ENCODE results near the gene ZBTB40.

The ZBTB40 gene

DNA sequence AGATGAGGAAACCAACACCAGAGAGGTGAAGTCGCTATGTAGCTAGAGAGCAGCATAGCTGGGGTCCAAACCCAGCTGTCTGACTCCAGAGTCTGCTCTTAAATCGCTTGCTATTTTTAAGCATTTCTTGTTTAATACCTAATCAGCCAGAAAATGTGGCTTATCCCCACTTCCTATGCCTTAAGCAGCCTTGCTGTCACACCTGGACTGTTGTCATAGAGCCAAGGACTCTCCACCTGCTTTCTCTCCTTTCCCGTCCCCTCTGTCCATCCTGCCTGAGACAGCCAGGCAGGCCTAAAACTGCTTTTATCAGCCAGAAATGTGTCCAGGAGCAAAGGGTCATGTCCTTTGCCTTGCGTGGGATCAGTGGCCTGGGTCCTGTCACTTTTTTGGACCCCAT, 83.3 kb downstream of the ZBTB40 start:
- DNase-seq: no peak

DNA sequence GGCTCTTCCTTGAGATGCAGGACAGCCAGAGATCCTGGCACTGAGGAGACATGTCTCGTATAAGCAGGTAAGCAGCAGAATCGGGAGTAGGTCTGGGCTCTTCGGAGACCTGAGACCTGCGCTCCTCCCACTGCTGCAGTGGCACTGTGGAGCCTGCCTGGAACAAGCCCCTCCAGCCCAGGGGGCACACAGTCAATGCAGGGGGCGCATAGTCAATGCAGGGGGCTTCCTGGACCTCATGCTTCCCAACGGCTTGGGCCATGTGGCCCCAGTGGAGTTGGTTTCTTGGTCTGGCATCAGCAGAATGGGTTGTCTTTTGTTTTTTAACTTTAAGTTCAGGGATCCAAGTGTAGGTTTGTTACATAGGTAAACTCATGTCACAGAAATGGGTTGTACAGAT, 83.7 kb downstream of the ZBTB40 start:
- DNase-seq: no peak

DNA sequence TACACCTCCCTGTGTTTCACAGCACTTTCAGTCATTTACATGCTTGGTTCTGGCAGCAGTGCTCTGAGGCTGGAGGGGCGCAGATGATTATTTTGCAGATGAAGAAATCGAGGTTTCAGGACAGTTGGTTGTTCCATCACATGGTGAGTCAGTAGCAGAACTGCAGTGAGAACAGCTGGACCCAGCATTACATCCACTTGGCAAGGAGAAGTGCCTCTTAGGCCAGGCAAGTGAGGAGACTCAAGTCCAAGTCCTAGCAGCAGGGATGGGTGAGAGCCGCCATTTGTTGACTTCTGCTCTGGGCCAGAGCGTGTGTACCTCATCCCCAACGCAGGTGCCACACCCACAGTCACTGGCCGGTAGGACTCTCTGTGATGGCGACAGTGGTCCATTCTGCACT, 84.9 kb downstream of the ZBTB40 start:
- DNase-seq: no peak

DNA sequence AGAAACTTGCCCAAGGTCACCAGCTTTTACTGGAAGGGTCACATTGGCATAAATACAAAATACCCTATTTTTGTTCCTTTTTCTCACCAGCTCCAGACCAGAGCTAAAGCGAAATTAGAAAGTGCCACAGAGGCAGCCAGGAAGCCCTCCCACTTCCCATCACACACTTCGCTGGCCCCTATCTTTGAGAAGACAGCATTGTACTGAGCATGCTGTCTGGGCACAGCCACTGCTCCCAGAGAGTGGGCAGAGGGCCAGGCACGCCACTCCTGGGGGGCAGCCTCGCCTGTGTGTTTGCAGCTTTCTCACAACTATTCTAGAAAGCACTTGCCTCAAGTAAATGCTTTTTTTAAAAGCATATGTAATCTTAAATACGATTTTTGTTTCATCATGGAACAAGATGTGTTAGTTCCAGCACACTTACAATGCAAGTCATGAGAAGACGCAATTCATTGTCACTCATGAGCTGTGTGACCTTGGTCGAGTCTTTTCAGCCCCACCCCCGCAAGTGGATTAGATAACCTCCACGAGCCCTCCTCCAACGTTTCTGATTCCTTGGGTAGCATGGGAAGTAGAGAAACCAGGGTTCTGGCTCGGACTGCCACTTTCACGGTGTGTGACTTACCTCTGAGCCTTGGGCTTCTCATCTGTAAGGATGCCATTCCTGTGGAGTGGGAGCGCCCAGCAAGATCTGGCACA, 85.9 kb downstream of the ZBTB40 start:
- no peak for DNase-seq

DNA sequence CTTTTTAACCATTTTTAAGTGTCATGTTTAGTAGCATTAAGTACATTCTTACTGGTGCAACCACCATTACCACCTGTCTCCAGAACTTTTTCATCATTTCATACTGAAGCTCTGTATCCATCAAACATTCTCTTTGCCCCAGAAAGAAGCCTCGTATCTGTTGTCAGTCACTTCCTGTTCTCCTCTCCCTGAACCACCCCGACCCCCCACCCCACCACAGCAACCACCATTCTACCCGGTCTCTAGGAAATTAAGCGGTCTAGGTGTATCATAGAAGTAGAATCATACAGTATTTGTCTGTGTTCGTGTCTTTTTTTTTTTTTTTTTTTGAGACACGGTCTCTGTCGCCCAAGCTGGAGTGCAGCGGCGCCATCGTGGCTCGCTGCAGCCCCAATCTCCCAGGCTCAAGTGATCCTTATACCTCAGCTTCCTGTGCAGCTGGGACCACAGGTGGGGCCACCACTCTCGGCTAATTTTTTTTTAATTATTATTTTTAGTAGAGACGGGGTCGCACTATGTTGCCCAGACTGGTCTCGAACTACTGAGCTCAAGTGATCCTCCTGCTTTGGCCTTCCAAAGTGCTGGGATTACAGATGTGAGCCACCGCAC, 88.0 kb downstream of the ZBTB40 start:
- no peak for DNase-seq

DNA sequence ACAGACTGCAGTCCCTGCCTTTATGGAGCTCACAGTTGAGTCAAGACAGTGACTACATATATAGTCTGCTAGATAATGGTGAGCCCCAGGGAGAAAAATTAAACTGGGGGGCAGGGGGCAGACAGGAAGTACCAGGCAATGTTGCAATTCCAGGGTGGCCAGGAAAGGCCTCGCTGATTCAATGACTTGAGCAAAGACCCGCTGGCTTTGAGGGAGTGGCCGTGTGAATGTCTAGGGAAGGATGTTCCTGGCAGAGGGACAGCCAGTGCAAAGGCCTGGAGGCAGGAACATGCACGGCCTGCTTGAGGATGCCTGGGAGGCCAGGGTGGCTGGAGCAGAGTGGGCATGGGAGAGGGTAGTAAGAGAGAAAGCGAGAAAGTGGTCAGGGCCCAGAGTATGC, 88.7 kb downstream of the ZBTB40 start:
- no peak for DNase-seq

DNA sequence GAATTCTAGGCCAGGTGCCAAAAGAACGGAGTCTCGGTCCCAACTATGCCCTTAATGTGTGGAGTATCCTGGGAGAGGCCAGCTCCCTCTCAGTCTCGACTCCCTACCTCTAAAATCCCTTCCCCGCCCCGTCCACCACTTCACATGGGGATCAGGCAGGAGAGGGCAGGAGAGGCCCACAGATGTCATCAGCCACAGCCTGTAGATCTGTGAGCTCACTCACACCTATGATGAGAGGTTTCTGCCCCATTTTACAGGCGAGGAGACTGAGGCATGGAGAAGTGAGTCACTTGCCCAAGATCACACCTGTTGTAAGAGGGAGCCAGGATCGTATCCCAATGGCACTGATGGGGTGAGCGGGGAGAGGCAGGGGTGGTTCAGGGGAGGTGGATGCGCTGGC, 91.2 kb downstream of the ZBTB40 start:
- DNase-seq: no peak

DNA sequence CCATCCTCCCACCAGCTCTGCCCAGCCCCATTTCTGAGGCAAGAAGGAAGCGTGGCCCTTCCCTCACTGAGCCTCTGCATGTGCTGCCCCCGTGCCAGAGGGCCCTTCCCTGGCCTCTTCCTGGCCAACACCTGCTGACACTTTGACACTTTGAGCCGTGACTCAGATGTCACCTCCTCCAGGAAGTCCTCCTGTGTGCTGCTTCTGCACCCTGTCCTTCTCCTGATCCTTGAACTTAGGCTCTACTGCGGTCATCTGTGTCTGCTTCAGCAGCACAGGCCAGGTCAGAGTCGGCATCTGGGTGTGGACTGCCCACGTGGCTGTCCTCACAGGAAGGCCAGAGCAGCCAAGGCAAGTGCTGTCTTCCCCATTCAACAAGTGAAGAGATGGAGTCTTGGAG, 92.0 kb downstream of the ZBTB40 start:
- no peak for DNase-seq

DNA sequence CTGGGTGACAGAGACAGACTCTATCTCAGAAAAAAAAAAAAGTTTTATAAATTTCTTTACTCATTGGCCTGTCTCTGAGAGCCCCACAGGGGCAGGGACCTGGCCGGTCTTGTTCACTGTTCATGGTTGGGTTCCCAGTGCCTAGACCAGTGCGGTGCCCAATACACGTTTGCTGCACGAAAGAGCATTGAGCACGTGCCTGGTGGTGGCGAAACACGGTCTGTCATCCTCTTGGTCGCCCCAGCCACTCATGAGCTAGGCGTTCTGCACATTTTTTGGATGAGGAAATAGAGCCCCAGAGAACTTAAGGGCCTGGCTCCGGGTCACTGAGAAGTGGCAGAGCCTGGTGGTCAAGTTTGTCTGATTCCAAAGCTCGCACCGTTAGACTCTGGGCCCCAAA, 93.0 kb downstream of the ZBTB40 start:
- DNase-seq: no peak

DNA sequence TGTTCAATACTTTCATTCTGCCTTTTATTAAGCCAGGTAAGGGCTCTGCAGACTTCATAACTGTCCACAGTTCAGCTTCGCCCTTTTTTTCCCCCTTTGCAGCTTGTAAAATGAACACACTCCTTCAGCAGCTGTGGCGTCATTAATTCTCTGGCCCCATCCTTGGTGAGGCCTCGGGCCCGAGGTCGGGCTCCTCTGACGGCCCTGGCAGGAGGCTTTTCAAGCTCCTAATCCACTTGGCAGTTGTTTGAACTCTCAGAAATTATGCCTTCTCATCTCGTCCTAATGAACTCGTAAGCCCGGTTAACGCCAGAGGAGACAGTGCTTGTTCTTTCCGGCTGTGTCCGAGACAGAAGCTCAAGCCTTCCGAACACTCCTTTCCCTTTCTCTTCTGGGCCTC, 93.5 kb downstream of the ZBTB40 start:
- DNase-seq: no peak

DNA sequence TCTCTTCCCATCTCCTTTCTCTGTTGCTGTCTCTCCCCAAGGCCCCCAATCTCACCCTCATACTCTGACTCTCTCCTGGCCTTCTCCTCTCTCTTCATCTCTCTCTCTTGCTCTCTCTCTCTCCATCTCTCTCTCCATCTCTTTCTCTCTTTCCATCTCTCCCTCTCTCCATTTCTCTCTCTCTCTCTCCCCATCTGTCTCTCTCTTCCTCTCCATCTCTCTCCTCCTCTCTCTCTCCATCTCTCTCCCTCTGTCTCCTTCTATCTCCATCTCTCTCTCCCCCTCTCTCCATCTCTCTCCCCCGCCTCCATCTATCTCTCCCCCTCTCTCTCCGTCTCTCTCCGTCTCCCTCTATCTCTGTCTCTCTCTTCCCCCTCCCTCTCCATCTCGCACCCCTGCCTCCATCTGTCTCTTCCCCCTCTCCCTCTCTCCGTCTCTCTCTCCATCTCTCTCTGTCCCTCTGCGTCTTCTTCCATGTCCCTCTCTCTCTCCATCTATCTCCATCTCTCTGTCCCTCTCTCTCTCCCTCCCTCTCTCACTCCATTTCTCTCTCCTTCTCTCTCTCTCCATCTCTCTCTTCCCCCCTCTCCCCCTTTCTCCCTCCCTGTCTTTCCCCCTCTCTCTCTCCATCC, 95.7 kb downstream of the ZBTB40 start:
- DNase-seq: no peak

DNA sequence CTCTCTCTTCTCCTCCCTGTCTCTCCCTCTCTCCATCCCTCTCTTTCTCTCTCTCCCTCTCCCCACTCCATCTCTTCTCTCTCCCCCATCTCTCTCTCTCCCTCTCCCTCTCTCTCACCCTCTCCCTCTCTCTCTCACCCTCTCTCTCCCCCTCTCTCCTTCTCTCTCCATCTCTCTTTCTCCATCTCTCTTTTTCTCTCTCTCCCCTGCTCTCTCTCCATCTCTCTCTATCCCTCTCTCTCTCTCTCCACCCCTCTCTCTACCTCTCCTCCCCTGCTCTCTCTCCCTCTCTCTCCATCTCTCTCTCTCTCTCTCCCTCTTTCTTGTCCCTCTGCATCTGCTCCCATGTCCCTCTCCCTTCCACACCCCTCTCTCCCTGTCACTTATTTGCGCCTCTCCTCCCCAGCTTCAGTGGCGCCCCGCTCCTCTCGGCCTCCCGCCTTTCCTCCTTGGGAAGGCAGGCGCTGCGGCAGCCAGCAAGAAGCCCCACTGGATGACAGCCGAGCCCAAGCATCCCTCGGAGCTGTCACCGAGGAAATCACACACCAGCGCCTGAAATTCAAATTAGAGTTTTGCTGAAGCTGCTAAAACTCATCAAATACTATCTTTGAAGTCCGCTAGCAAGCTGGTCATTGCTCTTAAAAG, 96.3 kb downstream of the ZBTB40 start:
- DNase-seq: no peak

DNA sequence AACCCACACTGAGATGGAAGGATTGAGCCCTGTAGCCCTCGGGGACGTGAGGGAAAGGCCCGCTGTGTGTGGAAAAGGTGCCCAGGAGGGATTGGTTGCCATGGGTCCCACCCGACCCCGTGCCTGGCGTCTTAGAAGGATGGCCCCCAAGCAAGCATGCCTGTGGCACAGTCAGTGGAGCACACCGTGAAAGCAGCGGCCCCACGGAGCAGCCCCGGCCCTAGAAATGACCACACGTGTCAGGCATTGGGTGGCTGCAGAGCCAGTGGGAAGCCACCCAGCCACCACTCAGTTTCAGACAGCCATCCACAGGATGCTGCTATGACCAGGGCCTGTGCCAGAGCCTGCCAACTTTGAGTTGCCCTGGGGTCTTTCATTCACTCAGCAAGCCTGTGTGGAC, 98.4 kb downstream of the ZBTB40 start:
- DNase-seq: no peak

DNA sequence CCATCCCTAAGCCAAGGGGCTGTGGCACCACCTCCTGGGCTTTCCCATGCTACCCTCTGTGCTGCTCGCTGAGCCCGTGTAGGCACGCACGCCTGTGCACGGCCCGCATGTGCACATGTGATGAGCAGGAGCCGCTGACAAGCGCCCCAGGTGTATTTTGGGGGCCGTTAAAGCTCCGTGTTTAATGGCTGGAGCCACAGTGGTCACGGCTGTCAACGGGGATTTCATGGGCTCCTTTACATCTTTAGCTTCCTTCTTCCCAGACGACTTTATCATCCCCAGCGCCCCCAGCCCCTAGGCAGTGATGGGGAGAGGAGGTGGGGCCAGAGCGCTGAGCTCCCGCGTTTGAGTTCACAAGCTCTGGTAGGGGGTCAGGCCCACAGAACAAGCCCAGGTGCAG, 99.9 kb downstream of the ZBTB40 start:
- no peak for DNase-seq

DNA sequence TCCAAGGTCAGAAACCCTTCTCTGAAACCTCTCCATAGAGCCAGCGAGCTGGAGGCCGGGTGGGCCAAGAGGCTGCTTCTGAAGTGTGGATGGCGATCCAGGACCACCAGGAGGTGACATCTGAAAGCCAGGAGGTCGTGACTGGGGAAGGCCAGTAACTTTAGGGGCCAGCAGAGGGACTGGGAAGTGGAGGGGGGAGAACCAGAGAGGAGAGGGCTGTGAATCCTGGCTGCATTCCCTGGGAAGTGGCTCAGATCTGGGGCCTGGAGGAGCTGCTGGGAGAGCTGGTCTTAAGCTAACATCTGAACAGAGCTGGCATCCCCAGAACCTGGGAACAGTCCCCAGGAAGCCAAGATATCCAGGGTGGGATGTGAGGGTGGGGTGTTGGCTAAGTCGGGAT, 100.4 kb downstream of the ZBTB40 start:
- DNase-seq: no peak

DNA sequence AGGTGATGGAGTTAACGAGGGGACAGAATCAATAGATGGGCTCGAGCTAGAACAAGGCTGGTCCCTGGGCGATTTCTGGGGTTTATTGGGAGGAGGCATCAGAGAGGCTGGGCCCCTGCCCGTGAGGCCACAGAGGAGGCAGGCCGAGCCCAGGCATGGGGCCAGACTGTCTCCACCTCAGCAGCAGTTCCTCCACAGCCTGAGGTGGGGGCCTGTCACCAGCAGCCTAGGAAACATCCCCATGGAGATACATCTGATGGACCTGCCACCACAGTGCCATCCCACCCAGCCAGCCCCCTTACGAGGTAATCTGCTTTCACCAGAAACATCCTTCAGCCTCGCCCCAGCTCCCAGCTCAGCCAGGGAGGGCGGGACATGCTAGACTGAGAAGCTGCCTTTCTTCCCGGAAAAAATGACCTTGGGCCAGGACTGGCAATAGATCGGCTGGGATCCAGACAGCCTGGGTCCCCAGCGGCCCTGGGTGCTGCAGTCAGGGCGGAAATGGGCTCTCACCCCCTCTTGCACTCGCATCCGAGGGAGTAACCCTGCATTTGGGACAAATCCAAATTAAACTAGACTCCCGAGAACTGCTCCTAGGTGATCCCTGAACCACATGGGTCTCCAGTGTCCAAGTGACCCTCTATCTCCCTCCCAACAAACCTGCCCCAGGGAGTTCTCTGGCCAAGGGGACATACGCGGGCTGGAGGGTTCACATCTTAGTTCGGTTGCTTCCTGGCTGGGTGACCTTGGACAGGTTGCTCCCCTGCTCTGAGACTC, 101.6 kb downstream of the ZBTB40 start:
- no peak for DNase-seq

DNA sequence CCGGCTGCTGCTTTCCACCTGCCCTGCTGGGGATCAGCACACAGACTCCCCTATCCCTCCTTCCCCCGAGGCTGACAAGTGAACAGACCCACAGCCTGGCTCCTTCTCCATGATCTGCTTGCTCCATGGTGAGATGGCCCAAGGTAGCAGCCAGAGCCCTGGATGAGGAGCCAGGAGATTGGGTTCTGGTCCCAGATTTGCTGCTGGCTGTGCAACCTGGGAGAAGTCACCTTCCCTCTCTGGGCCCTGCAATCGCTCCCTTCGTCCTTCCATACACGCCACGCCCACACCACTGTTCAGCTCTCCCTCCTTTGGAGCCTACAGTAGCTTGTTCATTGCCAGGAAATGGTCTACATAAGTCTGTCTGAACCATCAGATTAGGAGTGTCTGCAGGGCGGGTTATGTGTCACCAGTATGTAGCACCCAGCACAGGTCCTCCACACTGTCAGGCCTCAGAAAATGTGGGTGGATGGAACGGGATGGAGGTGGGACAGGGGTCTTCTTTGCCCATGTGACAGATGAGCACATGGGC, 102.4 kb downstream of the ZBTB40 start:
- DNase-seq: no peak

DNA sequence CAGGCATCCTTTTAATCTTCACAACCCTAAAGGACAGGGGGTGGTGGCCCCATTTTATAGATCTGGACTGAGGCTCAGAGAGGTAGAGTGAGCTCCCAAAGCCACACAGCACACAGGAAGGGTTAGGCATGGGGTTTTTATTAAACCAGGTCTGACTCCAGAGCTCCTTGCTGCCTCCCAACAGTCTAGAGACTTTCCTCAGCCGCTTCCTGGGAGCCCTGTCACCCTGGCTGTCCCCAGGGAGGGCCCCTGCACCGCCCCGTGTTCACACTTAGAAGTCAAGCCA, 103.7 kb downstream of the ZBTB40 start:
- DNase-seq: no peak

DNA sequence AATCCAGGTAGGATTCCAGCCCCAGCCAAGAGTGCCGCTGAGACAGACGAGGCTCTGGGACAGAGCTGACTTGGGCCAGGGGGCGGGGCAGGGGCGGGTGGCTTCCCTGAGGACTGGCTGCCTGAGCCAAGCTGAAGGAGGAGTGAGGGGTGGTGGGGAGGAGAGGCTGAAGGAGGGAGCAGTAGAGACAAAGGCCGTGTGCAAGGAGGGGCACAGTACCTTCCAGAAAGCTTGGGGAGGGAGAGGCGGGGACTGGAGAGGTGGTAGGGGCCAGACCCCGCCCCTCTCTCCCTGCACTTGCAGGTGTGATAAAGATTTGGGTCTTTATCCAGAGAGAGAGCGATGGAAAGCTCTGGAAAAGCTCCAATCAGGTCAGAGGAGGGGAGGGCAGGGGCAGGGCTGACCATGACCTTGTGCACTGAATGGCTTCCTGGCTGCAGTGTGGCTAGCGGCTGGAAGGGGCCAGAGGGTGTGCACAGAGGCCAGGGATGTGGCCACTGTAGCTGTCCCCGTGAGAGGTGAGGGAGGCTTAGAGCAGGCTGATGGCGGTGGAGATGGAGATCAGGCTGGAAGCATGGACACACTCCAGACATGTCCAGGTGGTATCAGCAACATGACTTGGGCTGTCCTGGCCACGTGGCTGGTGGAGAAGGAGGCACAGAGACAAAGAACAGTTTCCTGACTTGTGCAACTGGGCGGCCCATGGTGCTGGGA, 104.9 kb downstream of the ZBTB40 start:
- DNase-seq: no peak

DNA sequence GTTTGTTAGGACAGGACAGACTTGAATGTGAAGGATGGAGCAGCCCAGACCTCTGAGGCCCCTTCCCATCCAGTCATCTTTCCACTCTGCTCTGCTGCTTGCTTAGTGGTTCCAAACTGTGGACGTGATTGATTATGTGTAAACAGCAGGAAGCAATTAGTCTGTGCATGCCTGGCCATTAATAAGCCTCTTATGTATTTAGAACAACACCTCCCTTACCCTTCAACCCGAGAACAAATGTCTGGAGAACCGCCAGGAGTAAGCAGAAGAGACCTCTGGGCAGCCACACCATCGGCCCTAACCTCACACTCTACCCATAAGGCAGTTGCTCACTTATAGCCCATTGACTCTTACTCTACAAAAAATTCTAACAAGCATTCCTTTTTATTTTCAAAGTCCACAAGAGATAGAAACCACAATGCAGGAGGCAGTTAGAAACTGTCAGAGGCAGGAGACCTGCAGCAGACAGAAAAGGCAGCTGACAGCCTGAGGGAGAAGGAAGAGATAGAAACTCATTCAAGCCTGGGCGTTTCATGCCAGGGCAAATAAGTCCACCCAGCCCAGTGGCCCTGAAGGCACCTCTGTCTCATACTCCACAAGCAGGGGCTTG, 105.8 kb downstream of the ZBTB40 start:
- DNase-seq: no peak

DNA sequence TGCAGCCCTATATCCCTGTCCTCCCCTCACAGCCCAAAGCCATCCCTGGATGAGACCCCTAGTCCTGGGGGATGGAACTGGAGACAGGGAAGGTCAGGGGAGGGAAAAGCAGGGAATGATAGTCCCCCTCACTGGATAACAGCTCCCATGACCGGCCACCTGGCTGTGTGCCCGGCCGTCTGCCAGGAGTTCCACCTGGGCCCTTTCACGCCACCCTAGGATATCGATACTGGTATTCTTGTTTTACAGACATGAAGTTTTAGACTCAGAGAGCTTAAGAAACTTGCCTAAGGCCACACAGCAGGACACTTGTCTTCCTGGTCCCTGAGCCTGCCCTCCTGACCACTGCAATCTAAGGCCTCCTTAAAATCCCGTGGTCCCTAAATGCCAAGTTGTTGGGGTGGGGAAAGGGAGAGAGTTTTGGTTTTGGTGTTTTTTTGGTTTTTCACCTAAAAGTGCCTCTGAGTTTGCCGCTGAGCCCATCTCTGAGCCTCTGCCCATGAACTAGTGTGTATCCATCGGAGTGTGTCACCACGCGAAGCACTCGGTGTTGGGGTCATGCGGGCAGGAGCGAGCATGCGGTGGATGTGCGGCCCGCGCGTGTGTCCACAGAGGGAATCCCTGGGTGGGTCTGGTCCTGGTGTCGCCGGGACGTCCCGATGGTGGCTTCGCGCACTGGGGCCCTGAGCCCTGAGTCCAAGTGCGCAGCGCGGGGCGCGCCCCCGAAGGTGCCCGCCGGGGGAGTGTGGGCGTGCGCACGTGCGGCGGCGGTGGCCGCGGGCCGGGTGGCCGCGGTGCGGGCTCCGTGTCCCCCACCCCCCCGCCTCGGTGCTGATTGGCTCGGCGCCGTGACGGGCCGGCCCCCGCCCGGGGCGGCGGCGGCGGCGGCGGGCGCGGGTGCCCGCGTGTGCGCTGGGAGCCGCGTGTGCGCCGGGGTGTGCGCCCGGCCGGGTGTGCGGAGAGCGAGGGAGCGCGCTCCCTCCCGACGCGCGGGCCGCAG, 111.2 kb downstream of the ZBTB40 start, which contains the start of gene EPHA8:
EPHA8 (plus strand) TSS at position 906 of the 1,000 bp plus-strand sequence. CDS start 147 bp downstream, outside the sequence.
- DNase-seq: no peak

Data from suppressor macrophage treated with lipopolysaccharide for 1 hour (primary cell).